GM12891 (cell line): Measurements from ENCODE around the gene MSI2.
A peak's percentile ranks its signal among the peaks of the same experiment; 100 is the strongest.

Experiments
- DNase-seq: peaks from one replicate; pipeline ENCODE4 v3.0.0; 2011; ENCODE audit warnings: low spot score; ENCODE audit not compliant: insufficient read length
- FAIRE-seq: peaks from 2 replicates; lab custom pipeline; 2011; peaks lifted over from hg19 to GRCh38; lab: Jason Lieb, UNC
- PAX5 ChIP-seq: IDR thresholded peaks from 2 replicates; pipeline ENCODE4 v1.6.1; 2011; ENCODE audit warnings: low read length, moderate library complexity, mild to moderate bottlenecking; ENCODE audit not compliant: insufficient read depth, severe bottlenecking
- POLR2A ChIP-seq: IDR thresholded peaks from 2 replicates; pipeline ENCODE4 v1.6.1; 2011; ENCODE audit warnings: low read depth, low read length, control low read depth
- POLR2AphosphoS5 ChIP-seq: IDR thresholded peaks from 2 replicates; pipeline ENCODE4 v1.6.1; 2011; ENCODE audit warnings: low read depth, low read length, control low read depth
- POU2F2 ChIP-seq: IDR thresholded peaks from 2 replicates; pipeline ENCODE4 v1.6.1; 2011; ENCODE audit warnings: low read depth, mild to moderate bottlenecking, control low read depth, low read length, moderate library complexity
- SPI1 ChIP-seq: IDR thresholded peaks from 2 replicates; pipeline ENCODE4 v1.6.1; 2011; ENCODE audit warnings: low read depth, low read length, control low read depth
- TAF1 ChIP-seq: IDR thresholded peaks from 2 replicates; pipeline ENCODE4 v1.6.1; 2011; ENCODE audit warnings: low read depth, low read length, control low read depth

MSI2 gene

DNA sequence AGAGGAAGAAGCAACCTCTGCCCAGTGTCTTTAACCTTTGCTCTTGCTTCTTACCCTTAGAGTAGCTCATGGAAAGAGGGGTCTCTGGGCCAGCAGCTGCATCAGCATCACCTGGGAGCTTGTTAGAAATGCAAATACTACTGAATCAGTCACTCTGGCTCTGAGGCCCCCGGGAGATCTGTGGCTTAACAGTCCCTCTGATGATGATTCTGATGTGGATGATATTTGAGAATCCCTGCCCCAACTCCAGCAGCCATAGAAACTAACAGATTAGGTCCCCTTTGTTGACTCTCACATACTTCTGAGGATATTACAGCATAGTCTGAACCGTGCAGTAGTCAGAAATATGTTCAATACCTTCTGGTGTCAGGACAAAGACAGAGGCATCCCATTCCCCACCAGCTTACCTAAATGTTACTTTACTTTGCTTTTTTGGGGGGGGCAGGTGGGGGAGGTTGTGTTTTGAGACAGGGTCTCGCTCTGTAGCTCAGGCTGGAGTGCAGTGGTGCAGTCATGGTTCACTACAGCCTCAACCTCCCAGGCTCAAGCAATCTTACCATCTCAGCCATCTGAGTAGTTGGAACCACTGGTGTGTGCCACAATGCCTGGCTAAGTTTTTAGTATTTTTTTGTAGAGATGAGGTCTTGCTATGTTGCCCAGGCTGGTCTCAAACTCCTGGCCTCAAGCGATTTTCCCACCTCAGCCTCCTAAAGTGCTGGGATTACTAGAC, 268.7 kb downstream of the MSI2 start:
- DNase-seq (no peak), FAIRE-seq (peak; percentile 70)

DNA sequence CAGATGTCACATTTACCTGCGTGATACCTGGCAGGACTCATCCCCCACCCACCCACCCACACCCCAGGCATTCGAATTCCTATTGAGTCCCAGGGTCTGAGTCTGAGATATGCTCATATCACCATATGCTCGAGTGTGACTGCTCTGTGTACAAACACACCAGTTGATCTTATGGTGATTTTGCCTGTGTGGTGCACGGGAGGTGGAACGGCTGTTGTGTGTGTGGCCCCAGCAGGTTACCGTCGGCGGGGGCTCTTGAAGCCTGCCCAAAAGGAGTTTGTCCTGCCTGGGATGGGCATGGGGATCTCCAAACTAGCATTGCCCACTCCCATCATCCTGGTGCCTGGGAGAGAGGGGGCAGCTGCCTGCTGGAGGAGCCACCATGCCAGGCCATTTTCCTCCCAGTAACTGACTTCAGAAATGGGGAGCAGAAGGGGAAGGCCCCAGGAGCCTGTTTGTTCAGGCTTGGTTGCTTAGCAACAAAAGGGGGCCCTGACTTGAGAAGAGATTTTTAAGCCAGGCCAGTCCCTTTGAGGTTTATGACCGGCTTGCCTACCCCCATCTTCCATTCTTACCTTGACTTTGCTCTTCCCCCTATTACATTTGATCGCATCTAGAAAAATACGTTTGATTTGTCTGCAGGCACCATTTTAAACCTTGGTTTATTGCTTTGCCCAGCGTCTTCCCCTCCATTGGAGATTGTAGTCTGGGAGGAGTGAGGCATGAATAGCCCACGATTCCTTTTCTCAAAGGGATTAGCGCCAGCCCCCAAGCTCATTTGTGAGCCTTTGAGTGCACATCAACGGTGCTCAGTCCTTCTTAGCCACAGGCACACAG, 271.1 kb downstream of the MSI2 start:
- FAIRE-seq (no peak), DNase-seq (no peak)
- TF ChIP-seq SPI1 (no peak), PAX5 (no peak), POLR2AphosphoS5 (0 out of 2 replicates have a peak, but pooled peaks have one; percentile 20)

More for the DNA sequence above, 268.7 kb downstream of the MSI2 start:
- TF ChIP-seq SPI1, result no peak
- TF ChIP-seq PAX5, result peak; percentile 43

DNA sequence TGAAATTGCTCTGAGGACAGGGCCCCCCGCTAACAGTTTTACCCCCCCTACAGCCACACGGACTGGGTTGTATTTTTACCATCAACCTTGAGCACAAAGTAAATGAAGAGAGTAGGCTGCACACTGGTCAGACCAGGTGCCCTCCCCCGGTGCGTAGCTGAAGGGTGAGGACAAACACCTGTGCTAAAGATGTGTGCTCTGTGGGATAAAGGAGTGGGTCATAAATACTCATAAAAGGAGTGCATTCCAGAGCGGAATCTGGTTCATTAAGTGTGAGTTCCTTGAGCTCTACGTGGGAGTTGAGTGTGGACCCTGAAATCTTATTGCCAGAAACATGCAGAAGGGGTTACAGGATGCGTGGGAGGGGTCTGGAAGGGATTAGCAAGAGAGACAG, 271.7 kb downstream of the MSI2 start:
- TF ChIP-seq POLR2A, result no peak
- FAIRE-seq, result no peak
- DNase-seq, result no peak

DNA sequence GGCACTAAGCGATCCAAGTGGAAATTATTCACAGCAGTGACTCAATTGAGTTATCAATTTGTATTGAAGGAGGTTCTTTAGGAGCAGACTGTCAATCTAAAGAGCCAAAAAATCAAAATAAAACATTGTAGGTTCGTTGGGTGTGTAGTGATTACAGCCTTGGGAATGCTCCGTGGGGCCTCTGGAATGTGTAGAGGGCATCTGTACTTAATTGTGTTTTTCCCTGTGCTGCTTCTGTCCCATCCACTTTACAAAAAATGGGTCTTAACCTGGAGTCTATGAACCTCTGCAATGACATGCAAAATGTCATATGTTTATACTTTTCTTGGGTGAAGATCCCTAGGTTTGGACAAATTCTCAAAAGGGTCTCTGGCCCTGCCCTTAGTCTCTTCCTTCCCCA, 273.7 kb downstream of the MSI2 start:
- TF ChIP-seq POLR2A, result no peak
- TF ChIP-seq TAF1, result no peak
- TF ChIP-seq PAX5, result no peak
- TF ChIP-seq POLR2AphosphoS5, result no peak
- FAIRE-seq, result no peak
- DNase-seq, result no peak

DNA sequence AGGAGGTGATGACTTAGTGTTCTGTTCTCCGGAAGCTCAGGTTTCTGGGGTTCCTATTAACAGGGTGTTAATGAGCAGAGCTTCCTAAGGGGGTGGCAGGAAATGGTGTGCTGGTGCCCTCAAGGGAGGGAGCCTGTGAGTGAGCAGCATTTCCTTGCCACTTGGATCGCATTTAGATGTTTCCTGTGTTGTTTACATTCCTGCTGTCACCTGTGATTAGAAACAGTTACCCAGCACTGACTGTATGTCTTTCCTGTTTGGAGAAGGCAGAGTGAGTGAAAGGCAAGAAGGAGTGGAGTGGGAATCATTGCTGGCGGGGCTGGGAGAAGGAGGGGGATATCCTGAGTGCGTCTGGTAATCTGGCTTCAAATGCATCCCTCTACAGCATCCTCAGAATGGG, 274.2 kb downstream of the MSI2 start:
- TF ChIP-seq POU2F2, result no peak
- no peak for TF ChIP-seq POLR2A
- TF ChIP-seq SPI1, result no peak

DNA sequence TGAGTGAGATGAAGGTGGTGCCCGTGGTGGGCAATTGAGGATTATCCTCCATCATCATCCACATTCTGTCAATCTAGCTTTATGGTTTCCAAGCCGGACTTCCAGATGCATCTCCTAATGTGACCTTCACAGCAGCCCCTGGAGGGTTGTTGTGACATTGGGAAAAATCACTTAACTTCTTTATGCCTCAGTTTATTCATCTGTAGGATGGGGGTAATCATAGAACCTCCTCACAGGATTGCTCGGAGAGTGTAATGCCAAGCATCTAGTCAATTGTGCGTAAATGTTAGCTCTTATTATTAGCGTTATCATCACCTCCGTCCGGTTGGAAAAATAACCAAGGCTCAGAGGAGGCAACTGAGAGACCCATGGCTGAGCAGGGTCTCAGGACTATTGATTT, 274.8 kb downstream of the MSI2 start:
- FAIRE-seq, result no peak
- DNase-seq, result no peak
- TF ChIP-seq POLR2A, result no peak
- TF ChIP-seq PAX5, result no peak
- TF ChIP-seq POU2F2, result no peak
- TF ChIP-seq TAF1, result no peak
- no peak for TF ChIP-seq POLR2AphosphoS5
- TF ChIP-seq SPI1, result no peak

More for the DNA sequence above, 274.2 kb downstream of the MSI2 start:
- peak; percentile 33 for FAIRE-seq
- no peak for DNase-seq

DNA sequence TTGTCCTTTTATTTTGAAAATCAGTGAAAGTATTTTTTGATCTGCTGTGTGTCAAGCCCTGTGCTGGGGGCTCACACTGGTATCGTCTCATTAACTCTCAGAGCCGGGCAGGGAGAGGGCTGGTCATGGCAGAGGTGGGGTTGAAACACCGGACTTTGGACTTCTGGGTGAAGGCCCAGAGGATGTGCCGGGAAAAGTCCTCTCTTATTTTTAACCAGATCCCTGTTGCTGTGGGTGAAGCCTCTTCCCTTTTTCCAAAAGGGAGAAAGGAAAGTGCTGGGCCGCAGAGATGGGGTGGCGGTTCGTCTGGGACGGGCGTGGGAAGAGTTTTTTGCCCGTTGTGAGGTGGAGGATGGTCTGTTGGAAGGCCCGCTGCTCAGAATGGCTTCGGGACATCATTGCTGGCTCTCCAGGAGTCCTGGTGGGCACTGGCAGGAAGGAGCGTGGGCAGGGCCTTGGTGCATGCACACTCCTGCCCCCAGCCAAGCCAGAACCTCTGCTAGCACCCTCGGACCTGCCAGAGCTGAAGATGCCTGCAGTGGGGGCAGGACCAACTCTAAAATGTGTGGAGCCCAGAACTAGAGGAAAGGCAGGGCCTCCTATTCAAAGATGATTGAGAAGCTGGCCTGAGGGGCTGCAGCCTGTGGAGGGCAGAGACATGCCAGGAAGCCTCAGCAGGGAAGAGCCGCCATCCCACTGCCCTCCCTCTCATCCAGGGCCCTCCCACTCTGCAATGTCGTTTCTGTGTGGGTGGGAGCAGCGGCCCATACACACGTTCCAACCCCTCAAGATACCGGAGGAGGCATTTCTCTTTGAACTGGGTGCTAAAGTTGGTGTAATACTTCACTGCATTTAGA, 275.6 kb downstream of the MSI2 start:
- TF ChIP-seq TAF1 (no peak), POLR2AphosphoS5 (no peak), POU2F2 (no peak), SPI1 (no peak), PAX5 (no peak), POLR2A (no peak)

DNA sequence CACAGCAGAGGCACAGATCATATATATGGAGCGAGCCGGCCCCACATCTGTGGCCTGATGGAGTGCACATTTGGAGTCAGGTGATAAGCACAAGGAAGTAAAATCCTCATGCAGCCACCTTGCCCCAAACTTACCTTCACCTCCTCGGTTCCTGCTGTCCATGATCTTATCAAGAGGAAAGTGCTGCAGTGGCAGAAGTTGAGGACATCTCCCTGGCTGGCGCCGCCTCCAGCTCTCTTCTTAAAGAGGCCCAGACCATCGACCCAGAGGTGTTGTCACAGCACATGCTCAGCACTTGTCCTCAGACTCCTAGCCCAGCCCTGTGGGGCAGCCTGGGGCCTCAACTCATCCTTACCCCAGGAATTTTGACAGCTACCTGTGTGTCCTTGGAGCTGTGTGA, 276.2 kb downstream of the MSI2 start:
- no peak for TF ChIP-seq PAX5
- no peak for TF ChIP-seq POLR2A
- no peak for TF ChIP-seq SPI1
- TF ChIP-seq TAF1, result no peak
- no peak for TF ChIP-seq POLR2AphosphoS5
- TF ChIP-seq POU2F2, result no peak
- DNase-seq, result no peak
- FAIRE-seq, result no peak

More for the DNA sequence above, 275.6 kb downstream of the MSI2 start:
- no peak for FAIRE-seq
- no peak for DNase-seq

DNA sequence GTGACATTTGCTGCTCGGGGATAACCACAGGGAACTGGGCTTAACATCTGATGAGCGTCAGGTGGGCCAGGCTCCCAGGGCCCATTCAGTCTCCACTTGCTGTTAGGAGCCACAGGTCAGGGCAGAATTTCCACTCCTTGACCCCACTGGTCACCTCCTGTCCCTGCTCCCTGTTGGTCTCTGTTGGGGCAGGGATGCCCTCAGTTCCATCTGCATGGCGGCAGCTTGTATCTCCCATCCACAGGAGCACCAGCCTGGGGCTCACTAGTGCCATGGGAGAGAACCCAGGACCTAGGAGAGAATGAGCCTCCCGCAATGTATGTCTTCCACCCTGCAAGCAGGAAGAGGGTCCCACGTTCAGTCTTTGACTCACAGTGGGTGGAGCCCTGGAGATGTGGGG, 276.6 kb downstream of the MSI2 start:
- no peak for DNase-seq
- peak; percentile 70 for FAIRE-seq

More for the DNA sequence above, 276.6 kb downstream of the MSI2 start:
- TF ChIP-seq PAX5 (no peak), POLR2A (no peak), POLR2AphosphoS5 (no peak), POU2F2 (no peak), TAF1 (no peak), SPI1 (no peak)
